Measurements from ENCODE around the gene ASAP3.

Gene ASAP3

GRCh38 chr1:23422241-23422877 lies 61.6 kb downstream of the ASAP3 start:
- DNase-seq: peak; percentile 81

GRCh38 chr1:23421753-23422240 lies 62.2 kb downstream of the ASAP3 start:
- DNase-seq: peak; percentile 40

GRCh38 chr1:23421343-23421742 lies 62.6 kb downstream of the ASAP3 start:
- peak; percentile 15 for DNase-seq

- no peak for DNase-seq
These were observed 63.2 kb downstream of the ASAP3 start for GRCh38 chr1:23420778-23421177.

GRCh38 chr1:23419180-23419579 lies 64.8 kb downstream of the ASAP3 start:
- DNase-seq: no peak

GRCh38 chr1:23417570-23417969 lies 66.4 kb downstream of the ASAP3 start:
- DNase-seq: peak; percentile 63

GRCh38 chr1:23416964-23417363 lies 67.0 kb downstream of the ASAP3 start:
- DNase-seq: no peak

- DNase-seq: no peak
These were observed 75.1 kb downstream of the ASAP3 start for GRCh38 chr1:23408797-23409290.

- DNase-seq: no peak
These were observed 76.9 kb downstream of the ASAP3 start for GRCh38 chr1:23407016-23407630.

- no peak for DNase-seq
These were observed 78.0 kb downstream of the ASAP3 start for GRCh38 chr1:23405946-23406345.

GRCh38 chr1:23403735-23404486 lies 80.1 kb downstream of the ASAP3 start:
- peak; percentile 96 for DNase-seq

- no peak for DNase-seq
These were observed 80.6 kb downstream of the ASAP3 start for GRCh38 chr1:23403355-23403734.

- no peak for DNase-seq
These were observed 81.0 kb downstream of the ASAP3 start for GRCh38 chr1:23403038-23403336.

- DNase-seq: no peak
These were observed 81.5 kb downstream of the ASAP3 start for GRCh38 chr1:23402286-23403037.

GRCh38 chr1:23401313-23401712 lies 82.7 kb downstream of the ASAP3 start:
- no peak for DNase-seq

GRCh38 chr1:23400324-23401114 lies 83.5 kb downstream of the ASAP3 start:
- no peak for DNase-seq

GRCh38 chr1:23399229-23399628 lies 84.8 kb downstream of the ASAP3 start:
- no peak for DNase-seq

- DNase-seq: no peak
These were observed 86.1 kb downstream of the ASAP3 start for GRCh38 chr1:23397908-23398307.

- DNase-seq: no peak
These were observed 87.6 kb downstream of the ASAP3 start for GRCh38 chr1:23396380-23396779.

- DNase-seq: no peak
These were observed 88.1 kb downstream of the ASAP3 start for GRCh38 chr1:23395849-23396248.

GRCh38 chr1:23395154-23395724 lies 88.7 kb downstream of the ASAP3 start:
- no peak for DNase-seq

GRCh38 chr1:23394684-23395083 lies 89.3 kb downstream of the ASAP3 start:
- no peak for DNase-seq

All from NCI-H2029 (cell line).